Measurements from ENCODE around the gene SMCHD1.
"Not testable (repeated sequence)": the region's sequence is repeated elsewhere in the genome, so short reads cannot be mapped to it uniquely, and the experiment has no call there.

SMCHD1 gene

DNA sequence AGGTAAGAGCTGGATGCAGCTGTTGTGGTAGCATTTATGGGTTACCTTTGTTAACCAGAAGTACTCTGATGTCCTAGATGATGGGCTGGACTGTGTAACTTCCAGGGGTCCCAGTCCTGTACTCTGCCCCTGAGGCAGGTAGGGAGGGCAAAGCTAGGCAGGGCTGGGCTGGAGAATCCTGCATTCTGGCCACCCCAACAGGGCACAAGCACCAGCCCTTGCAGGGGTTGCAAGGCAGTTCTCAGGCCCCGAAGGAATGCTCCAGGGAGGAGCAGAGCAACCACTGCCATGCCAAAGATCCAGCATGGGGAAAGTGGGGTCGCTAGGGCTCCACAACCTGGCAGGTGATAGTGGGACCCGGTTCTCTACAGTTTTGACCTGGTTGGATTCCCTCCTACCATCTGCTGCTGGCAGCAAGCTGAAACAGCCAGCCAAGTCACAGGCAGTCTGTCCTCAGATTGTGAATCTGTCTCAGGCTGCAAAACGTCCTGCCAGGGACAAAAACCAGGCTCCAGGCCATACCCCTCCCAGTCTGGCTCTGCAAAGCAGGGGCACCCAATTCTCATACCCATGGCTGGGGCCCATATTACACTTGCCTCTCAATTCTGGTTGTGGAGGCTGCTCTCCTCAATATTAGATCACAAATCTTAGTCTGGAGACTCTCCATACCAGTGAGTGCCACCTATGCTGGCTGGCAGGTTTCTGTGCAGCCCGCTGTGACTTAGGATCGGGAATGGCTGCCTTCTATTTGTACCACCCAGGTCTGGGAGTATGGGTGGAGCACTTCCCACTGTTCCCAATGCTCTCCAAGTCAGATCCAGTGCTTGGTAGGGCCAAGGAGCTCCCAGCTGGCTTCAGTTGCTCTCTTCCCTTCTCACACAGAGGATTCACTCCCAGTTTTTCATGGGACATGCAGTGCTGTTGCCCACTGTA is 61.1 kb downstream of the SMCHD1 start:
- no peak for DNase-seq (ENCODE audit: low spot score)

DNA sequence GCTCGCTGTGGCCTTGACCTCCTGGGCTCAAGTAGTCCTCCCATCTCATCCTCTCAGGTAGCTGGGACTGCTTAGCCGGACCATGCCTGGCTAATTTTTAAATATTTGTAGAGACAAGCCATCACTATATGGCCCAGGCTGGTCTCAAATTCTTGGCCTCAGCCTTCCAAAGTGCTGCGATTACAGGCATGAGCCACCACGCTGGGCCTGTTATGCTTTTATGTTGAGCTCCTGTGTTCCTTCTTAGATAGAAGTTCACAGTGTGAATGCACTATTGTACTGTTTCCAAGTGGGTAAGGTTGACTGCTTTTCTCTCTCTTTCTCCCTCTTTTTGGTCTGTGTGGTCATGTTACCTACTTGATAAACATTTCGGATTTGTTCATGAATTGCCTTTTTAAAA is 61.9 kb downstream of the SMCHD1 start:
- DNase-seq (ENCODE audit: low spot score) = no peak

DNA sequence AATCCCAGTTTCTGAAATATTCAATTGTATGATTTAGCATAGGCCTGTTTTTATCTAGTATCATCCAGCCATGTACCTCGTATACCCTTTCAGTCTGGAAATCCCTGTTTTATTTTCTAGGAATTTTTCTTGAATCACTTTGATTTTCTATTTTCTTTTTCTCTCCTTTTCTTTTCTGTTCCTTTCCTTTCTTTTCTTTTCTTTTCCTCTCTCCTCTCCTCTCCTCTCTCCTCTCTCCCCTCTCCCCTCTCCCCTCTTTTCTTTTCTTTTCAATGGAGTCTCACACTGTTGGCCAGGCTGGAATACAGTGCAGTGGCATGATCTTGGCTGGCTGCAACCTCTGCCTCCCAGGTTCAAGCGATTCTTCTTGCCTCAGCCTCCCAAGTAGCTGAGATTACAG is 63.5 kb downstream of the SMCHD1 start:
- DNase-seq (ENCODE audit: low spot score) = no peak

DNA sequence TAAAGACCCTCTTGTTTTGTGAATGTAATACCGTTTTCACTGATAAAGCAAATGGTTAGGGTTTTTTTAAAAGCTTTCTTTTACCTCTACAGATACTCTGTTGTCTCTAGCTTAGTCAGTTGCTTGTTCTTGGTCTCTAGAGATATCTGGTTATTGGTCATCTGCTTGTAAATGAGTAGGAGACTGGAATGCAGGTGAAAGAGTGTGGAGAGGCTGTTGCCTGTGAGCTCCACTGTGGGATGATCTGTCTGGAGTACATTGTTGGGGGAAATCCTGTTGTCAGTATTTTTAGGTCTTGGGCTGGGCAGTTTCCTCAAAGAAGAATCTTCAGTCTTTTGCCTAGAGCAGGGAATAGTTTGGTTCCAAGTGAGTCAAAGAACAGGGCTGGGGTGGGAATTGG is 67.7 kb downstream of the SMCHD1 start:
- no peak for DNase-seq (ENCODE audit: low spot score)

DNA sequence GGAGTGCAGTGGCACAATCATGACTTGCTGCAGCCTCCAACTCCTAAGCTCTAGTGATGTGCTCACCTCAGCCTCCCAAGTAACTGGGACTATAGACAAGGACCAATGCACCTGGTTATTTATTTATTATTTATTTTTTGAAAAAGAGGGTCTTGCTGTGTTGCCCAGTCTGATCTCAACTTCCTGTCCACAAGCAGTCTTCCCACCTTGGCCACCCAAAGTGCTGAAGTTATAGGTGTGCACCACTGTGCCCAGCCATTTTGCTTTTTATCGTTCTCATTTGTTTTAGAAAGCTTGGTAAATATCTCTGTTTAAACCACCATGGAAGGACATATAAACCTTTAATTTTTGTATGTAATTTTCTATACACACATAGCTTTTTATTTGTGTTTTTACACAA is 74.2 kb downstream of the SMCHD1 start:
- no peak for DNase-seq (ENCODE audit: low spot score)

DNA sequence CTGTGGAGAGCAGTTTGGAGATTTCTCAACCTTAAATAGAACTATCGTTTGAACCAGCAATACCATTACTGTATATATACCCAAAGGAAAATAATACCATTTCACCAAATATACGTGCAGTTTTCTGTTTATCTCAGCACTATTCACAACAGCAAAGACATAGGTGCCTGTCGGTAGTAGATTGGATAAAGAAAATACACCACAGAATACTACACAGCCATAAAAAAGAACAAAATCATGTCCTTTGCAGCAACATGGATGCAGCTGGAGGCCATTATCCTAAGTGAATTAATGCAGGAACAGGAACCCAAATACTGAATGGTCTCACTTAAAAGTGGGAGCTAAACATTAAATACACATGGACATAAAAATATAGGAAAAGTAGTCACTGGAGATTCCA is 81.3 kb downstream of the SMCHD1 start:
- no peak for DNase-seq (ENCODE audit: low spot score)

DNA sequence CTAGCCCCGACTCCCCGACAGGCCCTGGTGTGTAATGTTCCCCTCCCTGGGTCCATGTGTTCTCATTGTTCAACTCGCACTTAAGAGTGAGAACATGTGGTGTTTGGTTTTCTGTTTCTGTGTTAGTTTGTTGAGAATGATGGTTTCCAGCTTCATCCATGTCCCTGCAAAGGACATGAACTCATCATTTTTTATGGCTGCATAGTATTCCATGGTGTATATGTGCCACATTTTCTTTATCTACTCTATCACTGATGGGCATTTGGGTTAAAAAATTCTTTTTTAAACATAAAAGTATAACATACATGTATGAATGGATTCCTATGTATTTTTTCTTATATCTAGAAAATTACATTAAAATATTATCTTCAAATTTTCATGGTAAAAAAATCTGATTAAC is 84.6 kb downstream of the SMCHD1 start:
- DNase-seq (ENCODE audit: low spot score) = not testable (repeated sequence)

DNA sequence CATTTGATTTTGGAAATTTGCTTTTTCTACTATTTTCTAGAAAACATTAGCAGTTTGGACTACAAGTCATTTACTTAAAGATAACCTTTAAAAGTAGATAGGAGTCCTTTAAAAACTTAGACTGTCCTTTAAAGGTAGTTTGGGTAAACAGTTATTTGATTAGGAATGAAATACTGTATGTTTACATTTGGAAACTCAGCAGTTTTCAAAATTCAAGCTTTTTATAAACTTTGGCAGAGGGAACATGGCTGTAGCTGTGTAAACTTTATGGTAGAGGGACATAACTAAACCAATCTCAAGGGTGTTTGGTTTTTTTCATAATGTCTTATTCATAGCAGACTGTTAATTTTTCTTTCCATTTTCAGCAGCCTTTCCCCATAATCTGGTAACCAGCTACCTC is 90.7 kb downstream of the SMCHD1 start:
- DNase-seq (ENCODE audit: low spot score) = no peak

DNA sequence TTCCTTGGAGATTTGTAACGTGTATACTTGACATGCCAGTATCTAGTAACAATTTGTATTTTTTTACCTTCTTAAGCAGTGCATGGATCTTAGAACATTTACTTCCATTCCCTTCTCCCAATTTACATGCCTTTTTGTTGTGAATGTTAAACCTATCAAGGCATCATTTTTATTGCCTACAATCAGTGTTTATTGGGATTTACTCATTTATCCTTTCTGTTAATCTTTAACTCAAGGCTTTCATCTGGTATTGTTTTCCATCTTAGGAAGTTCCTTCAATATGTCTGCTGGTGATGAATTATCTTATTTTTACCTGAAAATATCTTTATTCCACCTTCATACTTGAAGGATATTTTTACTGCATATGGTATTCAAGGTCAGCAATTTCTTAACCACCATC is 102.8 kb downstream of the SMCHD1 start:
- no peak for DNase-seq (ENCODE audit: low spot score)

DNA sequence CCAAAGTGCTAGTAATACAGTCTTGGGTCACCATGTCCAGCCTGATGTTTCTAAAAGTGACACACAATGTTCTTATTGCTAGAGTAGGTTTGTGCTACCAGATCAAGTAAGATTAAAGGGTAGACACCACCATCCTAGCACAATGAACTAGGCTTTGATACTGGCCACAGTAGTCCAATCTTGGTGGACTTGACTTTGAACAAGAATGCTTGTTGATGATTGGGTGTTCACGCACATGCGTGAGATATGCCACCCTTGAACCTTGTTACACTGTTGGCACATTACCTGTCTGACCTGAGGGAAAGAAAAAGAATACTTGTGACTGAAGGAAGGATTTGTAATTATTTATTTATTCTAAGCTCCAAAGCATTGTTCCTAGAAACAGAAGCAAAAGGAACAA is 119.1 kb downstream of the SMCHD1 start:
- no peak for DNase-seq (ENCODE audit: low spot score)

DNA sequence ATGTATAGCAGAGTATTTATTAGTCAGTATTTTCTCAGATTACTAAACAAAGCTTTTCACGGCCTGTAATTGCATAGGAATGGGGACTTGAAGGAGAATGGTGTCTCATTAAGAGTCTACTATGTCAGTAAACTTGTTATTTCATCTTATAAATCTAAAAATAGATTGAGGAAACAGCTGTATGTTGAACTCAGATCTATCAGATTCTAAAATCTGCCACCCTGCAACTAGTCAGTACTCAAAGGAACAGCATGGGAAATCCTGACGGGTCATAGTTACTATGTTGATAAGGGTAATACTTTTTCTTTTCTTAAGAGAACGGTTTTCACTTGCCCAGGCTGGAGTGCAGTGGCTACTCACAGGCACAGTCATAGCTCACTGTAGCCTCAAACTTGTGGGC is 121.1 kb downstream of the SMCHD1 start:
- DNase-seq (ENCODE audit: low spot score) = no peak

DNA sequence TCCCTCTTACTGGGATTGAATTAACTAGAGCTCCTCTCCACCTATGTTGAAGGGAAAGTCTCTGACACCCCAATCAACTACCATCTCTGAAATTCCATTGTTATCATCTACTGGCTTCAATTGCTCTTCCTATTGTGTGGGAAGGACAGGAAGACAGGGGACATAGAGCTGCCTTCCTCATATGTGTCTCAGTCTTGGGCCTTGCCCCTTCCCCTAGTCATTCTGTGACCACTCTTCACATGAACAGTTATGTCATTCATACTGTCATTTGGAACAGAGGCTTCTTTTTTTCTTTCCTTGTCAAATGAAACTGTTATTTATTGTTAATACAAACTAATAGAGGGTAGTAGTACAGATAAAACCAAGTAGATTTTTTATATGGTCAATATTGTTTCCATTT is 121.7 kb downstream of the SMCHD1 start:
- DNase-seq (ENCODE audit: low spot score) = no peak

DNA sequence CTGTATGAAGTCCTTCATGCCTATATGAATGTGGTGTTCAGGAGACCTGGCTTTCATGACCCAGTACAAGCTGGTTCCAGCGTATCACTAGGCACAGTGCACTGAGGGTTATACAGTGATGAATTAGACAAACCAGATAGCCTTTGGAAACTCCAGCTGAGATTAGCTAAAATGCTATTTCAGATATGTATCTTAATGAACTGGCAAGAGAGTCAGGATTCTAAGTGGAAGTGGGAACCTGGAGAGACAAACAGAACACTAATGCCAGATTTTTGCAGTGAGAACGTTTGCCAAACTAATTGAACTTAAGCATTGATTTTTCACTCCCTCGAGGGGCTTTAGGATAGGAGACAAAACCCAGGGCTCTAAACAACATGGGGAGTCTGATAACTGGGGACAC is 125.2 kb downstream of the SMCHD1 start:
- no peak for DNase-seq (ENCODE audit: low spot score)

DNA sequence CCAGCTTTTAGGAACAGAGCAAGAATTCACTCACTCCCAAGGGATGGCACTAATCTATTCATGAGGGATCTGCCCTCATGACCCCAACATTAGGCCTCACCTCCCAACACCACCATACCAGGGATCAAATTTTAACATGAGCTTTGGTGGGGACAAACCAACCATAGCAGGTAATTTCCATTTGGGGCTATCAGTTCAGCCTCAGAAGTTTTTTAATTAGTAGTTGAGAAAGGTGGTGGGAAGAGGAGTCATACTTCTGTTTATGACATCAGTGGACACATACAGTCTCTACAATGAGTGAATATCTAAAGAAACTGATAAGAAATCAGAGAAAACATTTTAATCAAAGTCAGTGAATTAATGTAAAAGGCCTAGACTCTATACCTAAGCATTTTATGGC is 131.7 kb downstream of the SMCHD1 start:
- DNase-seq (ENCODE audit: low spot score) = no peak

DNA sequence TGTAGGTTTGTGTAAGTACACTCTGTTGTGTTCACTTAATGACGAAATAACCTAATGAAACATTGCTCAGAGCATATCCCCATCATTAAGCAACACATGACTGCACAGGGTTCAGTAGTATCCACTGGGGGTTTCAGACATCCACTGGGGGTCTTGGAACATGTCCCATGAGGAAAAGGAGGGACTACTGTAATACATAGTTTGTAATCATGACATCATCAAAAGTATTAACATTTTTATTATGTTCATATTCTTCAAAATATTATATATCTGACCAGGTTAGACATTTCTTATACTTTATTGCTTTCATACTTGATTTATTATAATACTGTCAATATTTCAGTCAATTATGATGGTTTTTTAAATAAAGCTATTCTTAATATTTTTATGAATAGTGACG is 136.9 kb downstream of the SMCHD1 start:
- no peak for DNase-seq (ENCODE audit: low spot score)

DNA sequence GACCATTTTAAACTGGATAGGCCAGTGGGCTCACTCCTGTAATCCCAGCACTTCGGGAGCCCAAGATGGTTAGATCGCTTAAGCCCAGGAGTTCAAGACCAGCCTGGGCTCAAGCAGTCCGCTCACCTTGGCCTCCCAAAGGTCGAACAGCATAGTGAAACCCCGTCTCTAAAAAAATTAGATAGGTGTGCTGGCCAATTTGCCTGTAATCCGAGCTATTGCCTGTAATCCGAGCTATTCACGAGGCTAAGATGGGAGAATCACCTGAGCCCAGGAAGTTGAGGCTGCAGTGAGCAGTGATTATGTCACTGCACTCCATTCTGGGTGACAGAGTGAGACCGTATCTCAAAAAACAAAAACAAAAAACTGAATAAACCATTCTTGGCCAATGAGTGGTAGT is 138.6 kb downstream of the SMCHD1 start:
- DNase-seq (ENCODE audit: low spot score) = no peak

DNA sequence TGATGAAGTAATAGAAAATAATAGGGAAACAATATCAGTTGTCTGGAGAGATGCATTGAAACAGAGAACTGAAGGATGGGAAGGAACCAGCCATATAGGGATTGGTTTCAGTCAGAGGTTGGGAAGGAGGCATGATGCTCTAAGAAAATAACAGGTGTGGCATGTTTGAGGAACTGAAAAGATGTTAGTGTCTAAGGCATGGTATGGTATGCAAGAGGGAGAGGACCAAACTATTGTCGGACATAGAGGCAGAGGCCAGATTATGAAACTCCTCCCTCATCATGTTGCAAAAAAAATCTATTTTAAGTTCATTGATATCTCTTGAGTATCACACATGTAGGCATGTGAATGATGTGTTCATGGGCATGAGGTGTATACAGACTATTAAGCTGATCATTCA is 142.4 kb downstream of the SMCHD1 start:
- DNase-seq (ENCODE audit: low spot score) = no peak

DNA sequence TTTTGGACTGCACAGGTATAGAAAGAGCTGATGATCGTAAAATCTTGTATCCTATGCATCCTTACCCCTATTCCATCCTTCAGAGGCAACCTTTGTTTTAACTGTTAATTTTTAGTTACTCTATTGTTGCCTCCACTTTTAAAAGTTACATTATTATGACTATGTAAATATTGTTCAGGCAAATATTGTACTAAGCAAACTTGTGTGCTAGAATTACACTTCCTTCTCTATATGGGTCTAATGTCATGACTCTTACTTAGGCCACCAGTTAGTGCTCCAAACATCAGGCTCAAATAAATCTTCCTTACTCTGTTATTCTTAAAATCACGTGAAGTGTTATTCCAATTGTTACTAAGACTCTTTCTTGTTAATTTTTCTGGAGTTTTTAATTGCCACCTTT is 143.8 kb downstream of the SMCHD1 start:
- no peak for DNase-seq (ENCODE audit: low spot score)

DNA sequence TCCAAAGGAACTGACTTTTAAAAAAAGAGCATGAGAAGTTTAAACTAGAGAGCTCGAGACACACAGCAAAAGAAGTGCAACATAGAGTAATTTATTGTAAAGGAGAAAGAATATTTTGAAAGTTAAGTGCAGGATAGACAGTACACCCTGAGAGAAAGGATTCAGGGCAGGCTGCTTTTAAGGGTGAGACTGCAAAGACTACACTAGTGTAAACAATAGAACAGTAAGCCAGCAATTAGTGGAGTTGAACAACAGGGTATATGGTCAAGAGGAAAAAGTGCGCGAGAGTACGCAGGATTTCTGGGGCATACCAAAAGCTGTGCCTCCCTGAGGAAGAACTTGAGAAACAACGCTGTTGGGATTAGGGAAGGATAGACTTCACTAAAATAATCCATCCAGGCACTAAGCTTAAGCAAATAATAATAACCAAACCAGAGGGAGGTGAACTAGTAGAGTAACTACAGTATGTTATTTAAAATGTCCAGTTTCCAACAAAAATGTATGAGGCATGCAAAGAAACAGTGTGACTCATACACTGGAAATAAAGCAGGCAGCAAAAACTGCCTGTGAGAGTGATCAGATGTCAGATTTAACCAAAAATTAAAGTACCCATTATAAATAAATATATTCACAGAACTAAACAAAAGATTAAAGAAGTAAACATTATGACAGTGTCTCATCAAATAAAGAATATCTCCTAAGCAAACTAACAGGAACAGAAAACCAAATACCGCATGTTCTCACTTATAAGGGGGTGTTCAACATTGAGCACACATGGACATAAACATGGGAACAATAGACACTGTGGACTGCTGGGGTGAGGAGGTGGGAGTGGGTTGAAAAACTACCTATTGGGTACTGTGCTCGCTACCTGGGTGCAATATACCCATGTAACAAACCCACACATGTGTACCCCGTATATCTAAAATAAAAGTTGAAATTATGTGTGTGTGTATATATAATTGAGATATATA is 150.7 kb downstream of the SMCHD1 start:
- no peak for DNase-seq (ENCODE audit: low spot score)

DNA sequence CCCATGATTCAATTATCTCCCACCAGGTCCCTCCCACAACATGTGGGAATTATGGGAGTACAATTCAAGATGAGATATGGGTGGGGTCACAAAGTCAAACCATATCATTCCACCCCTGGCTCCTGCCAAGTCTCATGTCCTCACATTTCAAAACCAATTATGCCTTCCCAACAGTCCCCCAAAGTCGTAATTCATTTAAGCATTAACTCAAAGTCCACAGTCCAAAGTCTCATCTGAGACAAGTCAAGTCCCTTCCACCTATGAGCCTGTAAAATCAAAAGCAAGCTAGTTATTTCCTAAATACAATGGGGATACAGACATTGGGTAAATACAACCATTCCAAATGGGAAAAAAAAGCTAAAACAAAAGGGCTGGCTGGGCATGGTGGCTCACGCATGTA is 153.1 kb downstream of the SMCHD1 start:
- not testable (repeated sequence) for DNase-seq (ENCODE audit: low spot score)

DNA sequence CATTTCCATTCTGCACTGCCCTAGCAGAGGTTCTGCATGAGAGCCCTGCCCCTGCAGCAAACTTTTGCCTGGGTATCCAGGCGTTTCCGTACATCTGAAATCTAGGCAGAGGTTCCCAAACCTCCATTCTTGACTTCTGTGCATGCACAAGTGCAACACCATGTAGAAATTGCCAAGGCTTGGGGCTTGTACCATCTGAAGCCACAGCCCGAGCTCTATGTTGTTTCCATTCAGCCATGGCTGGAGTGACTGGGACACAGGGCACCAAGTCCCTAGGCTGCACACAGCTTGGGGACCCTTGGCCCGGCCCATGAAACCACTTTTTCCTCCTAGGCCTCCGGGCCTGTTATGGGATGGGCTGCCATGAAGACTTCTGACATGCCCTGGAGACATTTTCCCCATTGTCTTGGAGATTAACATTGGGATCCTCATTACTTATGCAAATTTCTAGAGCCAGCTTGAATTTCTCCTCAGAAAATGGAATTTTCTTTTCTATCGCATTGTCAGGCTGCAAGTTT is 154.2 kb downstream of the SMCHD1 start:
- DNase-seq (ENCODE audit: low spot score) = not testable (repeated sequence)

DNA sequence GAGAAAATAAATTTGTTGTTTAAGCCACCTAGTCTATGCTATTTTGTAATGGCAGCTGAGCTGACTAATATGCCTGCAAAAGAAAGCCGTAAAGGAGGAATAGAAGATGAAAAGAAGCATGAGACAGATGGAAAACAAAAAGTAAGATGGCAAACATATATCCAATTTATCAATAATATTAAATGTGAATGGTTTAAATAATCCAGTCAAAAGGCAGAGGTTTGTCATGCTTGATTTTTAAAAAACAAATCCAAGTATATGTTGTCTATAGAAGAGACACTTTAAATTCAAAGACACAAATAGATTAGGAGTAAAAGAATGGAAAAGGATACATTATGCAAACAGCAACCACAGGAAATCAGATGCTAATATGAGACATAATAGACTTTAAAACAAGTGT is 155.9 kb downstream of the SMCHD1 start:
- no peak for DNase-seq (ENCODE audit: low spot score)

DNA sequence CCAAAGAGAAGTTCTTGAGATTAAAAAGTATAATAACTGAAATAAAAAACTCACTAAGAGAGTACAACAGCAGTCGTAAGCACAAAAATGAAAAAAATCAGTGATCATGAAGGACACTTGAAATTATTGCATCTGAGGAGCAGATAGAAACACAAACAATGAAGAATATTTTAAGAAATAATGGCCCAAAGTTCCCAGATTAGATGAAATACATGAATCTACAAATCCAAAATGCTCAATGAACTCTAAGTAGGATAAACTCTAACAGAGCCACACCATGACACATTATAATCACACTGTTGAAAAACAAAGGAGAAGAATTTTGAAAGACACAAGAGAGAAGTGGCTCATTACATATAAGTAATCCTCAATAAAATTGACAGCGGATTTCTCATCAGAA is 159.4 kb downstream of the SMCHD1 start:
- DNase-seq (ENCODE audit: low spot score) = no peak

All from CD4-positive, alpha-beta T cell treated with Interleukin-2 at 100 ng/mL for 4 hours (primary cell).